Hippocampal formation (tissue), 2 donors: ENCODE data around the gene SF3B4.

ENCODE experiments used
- DNase-seq, 2 donors: peaks; one replicate each; lab custom pipeline; 2025; lab: John Stamatoyannopoulos, UW

Gene SF3B4

GRCh38 chr1:149933208-149933607, 5.6 kb upstream of the SF3B4 start:
- no peak for DNase-seq

- no peak for DNase-seq
Measured at GRCh38 chr1:149932474-149932873, 4.9 kb upstream of the SF3B4 start.

- DNase-seq, result no peak
Measured at GRCh38 chr1:149931212-149931790, 3.7 kb upstream of the SF3B4 start.

GRCh38 chr1:149929856-149930255, 2.3 kb upstream of the SF3B4 start:
- DNase-seq, result no peak

GRCh38 chr1:149928401-149928724, 760 bp upstream of the SF3B4 start:
- DNase-seq, result peak in 1 of 2 donors; percentile 27

- DNase-seq, result no peak
Measured at GRCh38 chr1:149927056-149927562, 494 bp downstream of the SF3B4 start.

- no peak for DNase-seq
Measured at GRCh38 chr1:149926296-149926695, 1.3 kb downstream of the SF3B4 start.

- no peak for DNase-seq
Measured at GRCh38 chr1:149925751-149926150, 1.9 kb downstream of the SF3B4 start.

GRCh38 chr1:149925345-149925744, 2.3 kb downstream of the SF3B4 start:
- DNase-seq, result no peak

GRCh38 chr1:149923626-149924025, 4.0 kb downstream of the SF3B4 start:
- DNase-seq, result no peak

GRCh38 chr1:149917571-149918144, 9.9 kb downstream of the SF3B4 start, which contains the start of gene SV2A:
Gene SV2A, minus strand, starts transcription at chr1:149917844. Its CDS starts 4,004 bp downstream, at chr1:149913840.
- peak; percentile 64 to 71 for DNase-seq

GRCh38 chr1:149916898-149917252, 10.7 kb downstream of the SF3B4 start:
- DNase-seq, result no peak

GRCh38 chr1:149916193-149916897, 11.3 kb downstream of the SF3B4 start:
- no peak for DNase-seq

- DNase-seq, result no peak
Measured at GRCh38 chr1:149915429-149916192, 12.0 kb downstream of the SF3B4 start.

- no peak for DNase-seq
Measured at GRCh38 chr1:149914545-149914944, 13.1 kb downstream of the SF3B4 start.

- no peak for DNase-seq
Measured at GRCh38 chr1:149906570-149907075, 21.0 kb downstream of the SF3B4 start.

GRCh38 chr1:149903836-149904491, 23.6 kb downstream of the SF3B4 start:
- DNase-seq, result no peak

GRCh38 chr1:149899460-149900284, 27.9 kb downstream of the SF3B4 start, which contains the start of gene BOLA1:
Gene BOLA1, plus strand, starts transcription at chr1:149899568. Its CDS starts 492 bp downstream, at chr1:149900060.
- peak; percentile 90 for DNase-seq

GRCh38 chr1:149896575-149896974, 31.0 kb downstream of the SF3B4 start:
- DNase-seq, result no peak

- DNase-seq, result no peak
Measured at GRCh38 chr1:149888999-149889289, 38.7 kb downstream of the SF3B4 start.
